ENCODE results near the gene FIGNL2. TPM values are rescaled to one million over a fixed set of nuclear protein-coding genes. Genes with fewer than 3 reads are reported as not detected.

The FIGNL2 gene
- total and polyA plus RNA-seq, 2 of the 4 experiments (the other 2 are of a cell fraction): under 0.01 to 0.12 TPM

- ATAC-seq (ENCODE audit: low read depth) (no peak), DNase-seq (no peak)
- Histone ChIP-seq H3K9me3 (ENCODE audit: control insufficient read depth, insufficient read depth, low read length) (no peaks in the 10 kb centered on the region), H3K9me1 (ENCODE audit: insufficient read depth, low read length) (no peaks in the 10 kb centered on the region), H3K27ac (ENCODE audit: insufficient read depth, low read length) (no peak overlapping the region), H4K5ac (ENCODE audit: low read depth, low read length) (no peak overlapping the region), H3K79me1 (ENCODE audit: low read depth in 1 of 2, low read length in 2 of 2) (no peaks in the 10 kb centered on the region), H3K9ac (ENCODE audit: low read depth, low read length) (no peak overlapping the region), H2BK20ac (ENCODE audit: low read depth, low read length) (no peak overlapping the region), H2BK15ac (ENCODE audit: low read depth, low read length) (no peak overlapping the region), H3K14ac (replicated peaks; ENCODE audit: low read depth, low read length) (no peak overlapping the region), H4K91ac (ENCODE audit: insufficient read depth, low read depth, low read length) (no peak overlapping the region), H3K4me3 (ENCODE audit: insufficient read depth, low read depth, low read length) (no peak overlapping the region), H2BK120ac (ENCODE audit: low read depth, low read length) (no peak overlapping the region), H3K27me3 (ENCODE audit: control insufficient read depth, insufficient read depth, low read length) (peaks cover 37% of the 10 kb centered on the region), H3K4ac (ENCODE audit: low read depth, low read length) (no peak overlapping the region), H2AFZ (replicated peaks; ENCODE audit: low read length, poor library complexity) (no peak overlapping the region), H3K18ac (ENCODE audit: low read depth, low read length) (no peak overlapping the region), H3K23ac (ENCODE audit: low read depth, low read length) (no peak overlapping the region), H3K4me2 (ENCODE audit: low read depth, low read length) (no peak overlapping the region), H3K36me3 (ENCODE audit: control insufficient read depth, insufficient read depth, low read length) (no peaks in the 10 kb centered on the region), H2AK5ac (ENCODE audit: low read depth, low read length) (no peak overlapping the region), H2BK5ac (ENCODE audit: low read depth, low read length, poor library complexity, severe bottlenecking) (no peak overlapping the region), H4K8ac (ENCODE audit: low read depth in 2 of 2, low read length in 2 of 2) (no peak overlapping the region), H3K4me1 (ENCODE audit: control insufficient read depth, insufficient read depth, low read length) (peaks cover 2% of the 10 kb centered on the region; the same call in 1 of the 2 replicates), H4K20me1 (ENCODE audit: insufficient read depth, low read length) (no peaks in the 10 kb centered on the region), H2AK9ac (replicated peaks; ENCODE audit: low read depth, low read length, poor library complexity) (no peak overlapping the region), H3K56ac (ENCODE audit: extremely low read depth, insufficient read depth, low read length) (no peak overlapping the region)
- dilution Hi-C loops (cut with HindIII; ENCODE audit: low sequenced_read_pairs, unreplicated experiment): loop anchor here (25.0 kb wide), 1 partner anchor 90 kb away; the partner anchor contains the start of gene ACVR1B
- no CpG with 5 or more reads among the region's 17 CpGs for WGBS, 2 experiments (ENCODE audit: extremely low coverage in 2 of 2, insufficient read length in 1 of 2)
- CTCF ChIA-PET: no interaction called here
- POLR2A ChIA-PET (ENCODE audit: unreplicated experiment): no interaction called here
- no peak for TF ChIP-seq CTCF (conservative IDR thresholded peaks at IDR 0.05; ENCODE audit: low read depth, low read length)
- in situ Hi-C loops (cut with MboI; ENCODE audit: low sequenced_read_pairs): loop anchor here (5.0 kb wide), 1 partner anchor 450 kb away; the partner anchor contains the start of gene SLC4A8
- intact Hi-C loops (cut with micrococcal nuclease): no loop called here
- no TSS peak for BruUV-seq (replicated peaks)
Observed at GRCh38 chr12:51871918-51872688, 23.6 kb upstream of the FIGNL2 start.

All from IMR-90 (cell line).